GM12878 (cell line): ENCODE data around the gene PRKCE. TPM values are rescaled to one million over a fixed set of nuclear protein-coding genes. Genes with fewer than 3 reads are reported as not detected.

Experiments
- ATAC-seq: fragments of 200-7000 bp; cut with Tn5 transposase; 3 replicates; pipeline ENCODE4 v1.9.1; 2020; ENCODE audit warnings: mild to moderate bottlenecking, moderate library complexity
- BruUV-seq: library from RNA; stranded (reverse); fragments of 400-500 nt; replicated peaks from 2 replicates; lab custom pipeline; 2021; lab: Mats Ljungman, UMichigan
- CTCF ChIA-PET: fragments of 300-600 bp; sonication (Branson Sonifier 250); formaldehyde crosslinking; extraction: SDS; loops from one replicate; lab custom pipeline; 2021; ENCODE audit warnings: inconsistent platforms; lab: Yijun Ruan, JAX
- POLR2A ChIA-PET: fragments of 350-600 bp; formaldehyde crosslinking; extraction: SDS; loops from one replicate; lab custom pipeline; 2021; ENCODE audit warnings: inconsistent platforms; lab: Charles Lee
- RAD21 ChIA-PET: fragments of 300-600 bp; sonication (Branson Sonifier 250); formaldehyde crosslinking; loops from one replicate; lab custom pipeline; 2023; ENCODE audit warnings: antibody characterized with exemption; ENCODE audit not compliant: unreplicated experiment; lab: Charles Lee
- SMC1A ChIA-PET: fragments of 300-600 bp; sonication (Branson Sonifier 250); formaldehyde crosslinking; loops from one replicate; lab custom pipeline; 2023; ENCODE audit not compliant: unreplicated experiment, uncharacterized antibody; lab: Charles Lee
- DNase-seq: peaks from one replicate; pipeline ENCODE4 v3.0.0-alpha.2; 2011; ENCODE audit warnings: low read depth, low spot score
- FAIRE-seq: peaks from 3 replicates; lab custom pipeline; 2011; peaks lifted over from hg19 to GRCh38; lab: Jason Lieb, UNC
- H2AFZ ChIP-seq: 2 replicates; pipeline ENCODE4 v1.6.0; 2011; ENCODE audit warnings: low read depth, low read length, control low read depth; ENCODE audit not compliant: control insufficient read depth
- H3K27ac ChIP-seq: 2 replicates; pipeline ENCODE4 v1.5.1; 2011; ENCODE audit warnings: control low read depth; ENCODE audit not compliant: control insufficient read depth, insufficient read depth
- H3K27me3 ChIP-seq, 2 experiments: replicated peaks in 1 of 2; 2 replicates each; pipeline versions ENCODE4 v1.6.0 to v1.6.1; 2011; ENCODE audit warnings: low read length in 1 of 2; ENCODE audit not compliant: control insufficient read depth in 2 of 2, insufficient read depth in 2 of 2
- H3K36me3 ChIP-seq, 2 experiments: 2 replicates each; pipeline ENCODE4 v1.5.1; 2011; ENCODE audit warnings: low read length in 1 of 2; ENCODE audit not compliant: control insufficient read depth in 2 of 2, insufficient read depth in 2 of 2
- H3K4me1 ChIP-seq: 2 replicates; pipeline ENCODE4 v1.6.1; 2011; ENCODE audit warnings: mild to moderate bottlenecking, low read length, moderate library complexity, mixed read lengths; ENCODE audit not compliant: control insufficient read depth, insufficient read depth
- H3K4me2 ChIP-seq: 2 replicates; pipeline ENCODE4 v1.6.0; 2011; ENCODE audit warnings: control low read depth; ENCODE audit not compliant: control insufficient read depth, insufficient read depth
- H3K4me3 ChIP-seq: fragments of 200-600 bp; sonication (generic); 2 replicates; pipeline ENCODE4 v1.5.1; 2016
- H3K79me2 ChIP-seq: 2 replicates; pipeline ENCODE4 v1.6.0; 2011; ENCODE audit warnings: low read length; ENCODE audit not compliant: control insufficient read depth, insufficient read depth
- H3K9ac ChIP-seq: 2 replicates; pipeline ENCODE4 v1.8.0; 2011; ENCODE audit warnings: low read length, control low read depth, mixed read lengths; ENCODE audit not compliant: control insufficient read depth, insufficient read depth
- H3K9me3 ChIP-seq: replicated peaks from 3 replicates; pipeline ENCODE4 v1.5.1; 2011; ENCODE audit warnings: mild to moderate bottlenecking, low read length; ENCODE audit not compliant: control insufficient read depth, insufficient read depth
- H4K20me1 ChIP-seq: 2 replicates; pipeline ENCODE4 v1.6.0; 2011; ENCODE audit not compliant: control insufficient read depth, insufficient read depth
- CHD2 ChIP-seq: IDR thresholded peaks from 2 replicates; pipeline ENCODE4 v1.6.1; 2011; ENCODE audit warnings: low read depth, low read length, improper control_type of control experiment, borderline replicate concordance
- FOS ChIP-seq: IDR thresholded peaks from 3 replicates; pipeline ENCODE4 v1.6.1; 2011; ENCODE audit warnings: borderline replicate concordance; ENCODE audit not compliant: insufficient read length; ENCODE audit errors: extremely low read depth
- NR2C1 ChIP-seq: fragments of 450-650 bp; IDR thresholded peaks from 2 replicates; pipeline ENCODE4 v1.6.1; 2017; ENCODE audit warnings: antibody characterized with exemption, mild to moderate bottlenecking, moderate library complexity
- SREBF1 ChIP-seq: IDR thresholded peaks from 2 replicates; pipeline ENCODE4 v1.6.1; 2012; ENCODE audit warnings: mild to moderate bottlenecking, low read length
- USF1 ChIP-seq: IDR thresholded peaks from 2 replicates; pipeline ENCODE4 v1.6.1; 2011; ENCODE audit warnings: borderline replicate concordance, low read depth, mild to moderate bottlenecking, moderate library complexity, mixed read lengths, low read length; ENCODE audit not compliant: insufficient read depth; ENCODE audit errors: extremely low read length
- YY1 ChIP-seq: IDR thresholded peaks from 2 replicates; pipeline ENCODE4 v1.6.1; 2011; ENCODE audit warnings: low read depth, mild to moderate bottlenecking, low read length
- ZBTB40 ChIP-seq: fragments of 450-650 bp; IDR thresholded peaks from 2 replicates; pipeline ENCODE4 v1.6.1; 2016; ENCODE audit warnings: mild to moderate bottlenecking, moderate library complexity, borderline replicate concordance
- ZZZ3 ChIP-seq: IDR thresholded peaks from 2 replicates; pipeline ENCODE4 v1.6.1; 2011; ENCODE audit warnings: low read depth; ENCODE audit not compliant: control insufficient read depth, insufficient read length
- WGBS: methylation state at CpG from one replicate; pipeline ENCODE4 v1.1.6; 2016; ENCODE audit warnings: low lambda C conversion rate; ENCODE audit not compliant: insufficient replicate concordance, insufficient coverage; ENCODE audit errors: missing lambda C conversion rate; 5-methylcytosine and 5-hydroxymethylcytosine counted together
- in situ Hi-C: fragments of 300-500 bp; cut with MboI; formaldehyde crosslinking; loops from 9 replicates; pipeline ENCODE4 v1.14.3; 2018; ENCODE audit warnings: mixed read lengths
- intact Hi-C: fragments of 100-400 bp; cut with micrococcal nuclease; formaldehyde crosslinking; loops from one replicate; pipeline ENCODE4 v1.14.2; 2022; ENCODE audit not compliant: unreplicated experiment
- polyA plus RNA-seq, 11 experiments: library from polyadenylated mRNA; depleted of rRNA in 4 of 11; unstranded in 6 of 11; stranded (reverse) in 5 of 11; fragments of >200 nt; fragmentation: Nextera tagmentation in 4 of 11; fragmentation: Illumina TruSeq in 1 of 11; extraction: Ambion mirVana in 4 of 11; extraction: Trizol in 1 of 11; gene quantifications; 1 replicate in 1 of 11; 2 replicates in 10 of 11; pipeline versions ENCODE4 v1.2.1 to v1.2.3, GENCODE V29; 2011 to 2016; ENCODE audit warnings: inconsistent platforms in 2 of 11, missing spikeins in 2 of 11, low read depth in 1 of 11
- total RNA-seq, 4 experiments: library from RNA; depleted of rRNA in 3 of 4; stranded (reverse); fragments of >200 nt in 3 of 4; fragmentation: Illumina TruSeq in 1 of 4; extraction: Trizol in 1 of 4; gene quantifications; 2 replicates each; pipeline versions ENCODE4 v1.2.1 to v1.2.3, GENCODE V29; 2013 to 2021

PRKCE gene
- total and polyA plus RNA-seq, 10 of the 15 experiments (the other 5 are each of a cell fraction or from before 2014, with no cell fraction given), result 2.6 to 28.2 (median 11.3) TPM

- BruUV-seq, result no TSS peak
- peaks cover 13% of the 10 kb centered on the region for H3K79me2 ChIP-seq
- FAIRE-seq, result no peak
- TF ChIP-seq ZZZ3 (no peak), YY1 (no peak), USF1 (no peak), ZBTB40 (no peak), FOS (no peak), CHD2 (no peak), NR2C1 (no peak), SREBF1 (no peak)
- TF ChIP-seq, all 136 proteins: peak for 0
- Histone ChIP-seq H2AFZ (no peak overlapping the region), H3K4me3 (no peak overlapping the region), H4K20me1 (no peaks in the 10 kb centered on the region), H3K36me3 (no peaks in the 10 kb centered on the region), H3K27me3 (no peaks in the 10 kb centered on the region), H3K4me1 (peaks cover 6% of the 10 kb centered on the region; the same call in 1 of the 2 replicates), H3K9me3 (no peaks in the 10 kb centered on the region), H3K27ac (no peak overlapping the region), H3K4me2 (no peak overlapping the region), H3K9ac (no peak overlapping the region)
- RAD21 ChIA-PET, result interaction anchor here (0.7 kb wide), 1 partner anchor 307 kb away, joined by 3 read pairs; no protein-coding TSS in a partner anchor
- DNase-seq, result no peak
- POLR2A ChIA-PET, result interaction anchor here (0.5 to 1.7 kb wide), 4 partner anchors 11 to 955 kb away, joined by 3 to 4 read pairs (median 3); no protein-coding TSS in a partner anchor
- ATAC-seq, result no peak
- in situ Hi-C loops (no loop called here), intact Hi-C loops (no loop called here)
- 100% methylated on average over 1 of the region's 1 CpG for WGBS
- CTCF ChIA-PET, result interaction anchor here (0.8 to 1.2 kb wide), 2 partner anchors 30 to 31 kb away, joined by 3 read pairs; no protein-coding TSS in a partner anchor
- SMC1A ChIA-PET, result interaction anchor here (1.0 to 1.7 kb wide), 2 partner anchors 24 to 29 kb away, joined by 3 to 6 read pairs; no protein-coding TSS in a partner anchor
These were observed 37.1 kb upstream of the PRKCE start for GRCh38 chr2:45614330-45614729.
